Activated T-cell treated with anti-CD3 and anti-CD28 coated beads, Interleukin-2, amount 50 U/mL, for 48 hours (primary cell): Measurements from ENCODE around the gene BTBD9.

ENCODE experiments used
- DNase-seq, 2 experiments: peaks; one replicate each; pipeline ENCODE4 v3.0.0-alpha.2; 2020

BTBD9 gene

DNA sequence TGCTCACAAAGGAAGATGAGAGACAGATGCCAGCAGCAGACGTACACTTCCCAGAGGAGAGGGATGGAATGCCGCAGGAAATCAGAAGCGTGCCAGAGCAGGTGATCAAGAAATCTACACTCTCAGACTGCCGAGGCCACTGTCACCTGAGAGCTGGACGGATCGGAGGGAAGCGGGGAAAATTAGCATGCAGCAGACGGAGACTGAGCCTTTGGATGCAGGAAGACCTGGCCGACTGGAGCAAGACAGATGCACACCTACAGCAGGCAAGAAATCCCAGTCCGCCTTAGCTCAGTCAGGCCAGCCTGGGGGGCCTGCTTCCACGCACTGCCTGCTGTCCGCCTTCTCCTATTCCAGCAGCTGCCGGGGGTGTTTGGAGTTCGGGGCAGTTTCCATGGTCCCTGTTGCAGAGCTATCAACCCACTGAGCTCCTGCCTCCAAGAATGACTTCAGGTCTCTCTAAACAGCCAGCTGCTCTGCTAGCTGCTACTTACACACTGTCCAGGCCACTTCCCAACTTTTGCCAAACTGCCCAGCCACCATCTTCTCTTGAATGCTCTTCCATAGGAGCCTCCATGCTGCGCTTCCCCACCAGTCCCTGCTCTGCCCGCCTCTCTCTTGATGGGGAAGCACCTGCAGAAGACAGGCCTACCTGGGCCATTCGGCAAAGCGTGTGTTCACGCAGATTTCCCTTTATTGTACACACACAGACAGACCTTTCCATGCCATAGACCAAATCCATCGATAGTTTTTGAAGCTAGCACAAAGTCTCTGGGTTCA, 451.7 kb downstream of the BTBD9 start:
- DNase-seq, result peak in 1 of 2 experiments; percentile 9

DNA sequence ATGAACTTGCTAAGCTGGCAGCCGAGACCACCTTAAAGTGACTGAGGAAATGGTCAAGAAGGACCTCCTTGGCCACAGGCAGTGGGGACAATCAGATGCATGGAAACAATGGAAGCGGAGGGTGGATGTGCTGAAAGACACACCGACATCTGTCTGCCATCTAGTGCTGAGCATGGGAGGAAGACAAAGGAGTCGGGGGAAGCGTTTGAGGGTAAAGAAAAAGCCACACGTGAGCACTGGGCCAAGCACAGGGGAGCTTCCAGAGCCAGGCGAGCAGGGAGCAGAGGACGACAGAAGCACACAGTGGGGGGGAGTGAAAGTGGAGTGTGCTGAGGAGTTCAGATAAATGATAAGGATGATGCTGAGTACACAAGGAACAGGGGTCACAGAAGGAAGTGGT, 452.4 kb downstream of the BTBD9 start:
- peak in 1 of 2 experiments; percentile 11 for DNase-seq

DNA sequence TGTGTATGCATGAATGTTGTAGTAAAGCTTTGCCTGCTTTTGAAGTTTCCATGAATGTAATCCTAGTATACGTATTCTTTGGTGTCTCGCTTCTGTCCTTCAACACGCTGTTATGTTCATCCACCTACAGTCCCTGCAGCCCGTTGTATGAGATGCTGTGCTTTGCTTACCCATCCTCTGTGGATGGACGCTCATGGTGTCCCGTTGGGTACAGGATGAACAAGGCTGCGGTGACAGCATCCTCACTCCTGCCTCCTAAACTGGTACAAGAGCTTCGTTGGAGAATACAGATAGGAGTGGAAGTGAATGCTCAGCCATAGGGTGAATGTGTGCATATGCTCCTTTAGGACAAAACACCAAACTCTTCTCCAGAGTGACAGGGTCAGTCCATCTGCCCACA, 454.0 kb downstream of the BTBD9 start:
- peak in 1 of 2 experiments; percentile 5 for DNase-seq

DNA sequence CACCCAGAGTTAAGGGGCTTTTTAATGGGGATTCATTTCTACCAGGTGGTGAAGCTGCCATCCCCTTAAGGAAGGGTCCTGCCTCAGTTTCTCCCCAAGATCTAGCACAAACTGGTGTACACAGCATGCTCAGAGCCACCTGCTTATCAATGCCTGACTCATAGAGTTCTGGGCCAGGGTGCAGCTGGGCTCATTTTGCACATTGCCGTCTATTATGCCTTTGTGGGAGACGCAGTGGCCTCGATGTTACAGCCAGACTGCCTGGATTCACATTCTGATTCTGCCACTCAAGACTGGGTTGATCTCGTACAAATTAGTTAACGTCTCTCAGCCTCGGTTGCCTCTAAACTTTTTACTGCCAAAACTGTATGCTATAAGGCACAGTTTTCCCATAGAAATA, 454.5 kb downstream of the BTBD9 start:
- DNase-seq, result no peak

DNA sequence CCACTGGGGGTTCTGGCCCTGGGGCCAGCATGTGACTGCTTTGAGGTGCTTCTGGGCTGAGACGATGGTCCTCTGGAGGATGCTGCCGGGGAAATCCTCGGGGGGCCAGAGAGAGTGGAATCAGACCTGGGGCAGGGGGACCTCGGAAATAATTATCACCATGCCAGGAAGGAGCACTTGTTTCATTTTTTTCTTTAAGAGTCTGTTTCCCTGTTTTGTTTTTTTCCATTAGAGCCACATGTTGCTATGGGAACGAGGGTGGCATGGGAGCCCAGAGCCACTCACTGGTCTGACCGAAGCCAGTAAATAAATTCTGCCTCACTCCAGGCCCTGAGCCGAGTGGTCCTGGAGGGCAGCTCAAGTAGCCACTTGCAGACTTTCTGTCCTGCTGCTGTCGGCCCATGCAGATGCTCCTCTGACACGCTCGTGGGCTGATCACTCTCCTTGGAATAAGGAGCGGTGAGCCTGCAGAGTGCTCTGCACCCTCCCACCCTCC, 455.1 kb downstream of the BTBD9 start:
- DNase-seq, result no peak

DNA sequence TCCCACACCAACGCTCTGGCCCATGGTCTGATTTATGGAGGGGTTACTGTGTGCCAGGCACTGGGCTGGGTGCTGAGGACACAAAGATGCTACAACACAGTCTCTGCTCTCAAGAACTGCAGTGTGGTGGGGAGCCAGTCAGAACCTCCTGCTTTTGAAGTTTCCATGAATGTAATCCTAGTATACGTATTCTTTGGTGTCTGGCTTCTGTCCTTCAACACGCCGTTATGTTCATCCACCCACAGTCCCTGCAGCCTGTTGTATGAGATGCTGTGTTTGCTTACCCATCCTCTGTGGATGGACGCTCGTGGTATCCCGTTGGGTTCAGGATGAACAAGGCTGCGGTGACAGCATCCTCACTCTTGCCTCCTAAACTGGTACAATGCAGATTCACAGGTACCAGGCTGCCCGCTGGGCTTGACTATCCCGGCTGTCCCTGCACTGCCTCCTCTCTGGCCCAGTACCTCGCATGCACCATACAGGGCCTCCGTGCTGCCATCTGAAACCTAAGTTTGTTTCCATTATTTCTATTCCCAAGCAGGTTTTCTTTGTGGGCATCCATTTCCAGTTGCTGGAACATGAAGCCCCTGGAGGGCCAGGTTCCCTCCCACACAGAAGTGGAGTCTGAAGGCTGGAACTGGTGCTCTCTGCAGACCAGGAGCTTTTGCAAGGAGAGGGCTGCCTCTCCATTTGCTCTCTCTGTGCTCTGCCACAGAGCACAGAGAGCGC, 455.7 kb downstream of the BTBD9 start:
- no peak for DNase-seq

DNA sequence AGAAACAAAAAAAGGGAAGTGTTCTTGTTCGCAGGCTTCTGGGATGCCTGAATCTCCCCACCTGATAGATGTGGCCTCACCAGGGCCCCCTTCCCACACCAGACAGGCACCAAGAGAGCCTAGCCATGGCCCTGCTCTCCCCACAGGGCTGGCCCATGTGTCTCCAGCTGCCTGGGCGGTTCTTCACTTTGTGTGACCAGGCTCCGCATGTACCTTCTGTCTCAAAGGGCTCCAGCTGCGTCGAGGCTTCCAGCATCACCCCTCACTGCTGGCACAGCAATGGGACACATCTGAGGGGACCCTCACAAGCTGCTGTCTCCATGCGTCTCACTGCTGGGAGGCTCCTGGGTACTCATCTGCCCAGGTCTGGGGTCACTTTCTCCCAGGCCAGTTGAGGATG, 457.3 kb downstream of the BTBD9 start:
- peak in 1 of 2 experiments; percentile 12 for DNase-seq

DNA sequence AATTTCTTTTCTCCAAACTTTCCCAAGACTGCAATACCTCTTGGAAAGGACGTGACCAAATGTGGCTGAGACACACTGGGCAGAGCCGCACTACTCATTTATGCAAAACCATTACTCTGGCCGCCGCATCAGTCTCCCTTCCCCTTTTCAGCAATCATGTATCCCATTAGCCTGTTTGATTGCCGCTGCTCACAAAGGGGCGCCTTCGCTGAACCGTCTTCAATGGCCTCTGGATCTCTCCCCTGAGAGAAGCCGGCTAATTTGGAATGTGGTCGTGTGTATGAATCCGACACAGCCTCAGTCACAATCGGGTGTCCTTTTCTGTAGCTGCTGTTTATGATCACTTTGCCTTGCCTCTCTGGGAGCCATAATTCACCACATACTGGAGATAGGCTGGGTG, 459.1 kb downstream of the BTBD9 start:
- peak in 1 of 2 experiments; percentile 10 for DNase-seq

DNA sequence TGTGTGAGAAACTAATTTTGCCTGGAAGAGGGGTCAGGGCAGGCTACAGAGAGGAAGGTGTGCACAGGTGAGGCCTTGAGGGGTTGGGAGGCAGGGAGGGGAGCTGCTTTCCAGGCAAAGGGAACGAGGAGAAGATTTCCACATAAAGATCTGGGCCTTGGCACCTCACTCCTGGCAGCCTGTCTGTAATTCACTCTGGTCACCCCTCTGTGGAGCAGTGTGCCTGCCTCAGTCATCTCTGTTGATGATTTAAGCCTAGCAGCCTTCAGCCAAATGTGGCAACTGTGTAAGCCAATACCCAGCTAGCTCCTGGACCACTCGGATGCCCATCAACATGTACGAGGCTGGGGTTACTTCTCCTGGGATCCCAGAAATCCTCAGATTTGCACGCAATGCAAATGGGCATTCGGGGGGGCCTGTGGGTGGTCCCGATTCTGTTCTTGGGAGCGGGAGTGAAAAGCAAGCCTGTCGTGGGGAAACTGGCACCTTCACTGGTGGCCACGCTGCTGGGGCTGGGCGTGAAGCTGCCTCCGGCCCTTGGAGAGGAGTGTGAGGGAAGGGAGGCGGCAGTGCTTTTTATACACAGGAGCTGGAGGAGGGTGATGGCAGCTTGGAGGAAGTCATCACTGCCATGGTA, 459.8 kb downstream of the BTBD9 start:
- DNase-seq, result peak in 1 of 2 experiments; percentile 4

DNA sequence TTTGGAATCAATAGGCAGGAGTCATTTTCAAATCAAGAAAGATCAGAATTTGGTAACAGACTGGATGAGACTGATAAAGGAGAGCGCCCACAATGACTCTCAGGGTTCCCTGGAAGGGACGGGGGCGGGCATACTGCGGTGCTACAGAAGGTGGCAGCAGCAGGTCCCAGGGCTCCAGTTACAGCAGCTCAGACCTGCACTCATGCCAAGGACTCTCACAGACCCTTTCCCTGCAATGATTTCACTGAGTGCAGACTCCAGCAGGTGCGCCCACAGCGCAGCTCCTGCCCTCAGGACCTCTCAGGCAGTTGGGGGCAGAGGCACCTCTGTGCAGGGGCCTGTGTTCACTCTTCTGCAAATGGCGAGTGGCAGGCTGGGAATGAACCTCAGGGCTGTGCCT, 460.4 kb downstream of the BTBD9 start:
- DNase-seq, result no peak

DNA sequence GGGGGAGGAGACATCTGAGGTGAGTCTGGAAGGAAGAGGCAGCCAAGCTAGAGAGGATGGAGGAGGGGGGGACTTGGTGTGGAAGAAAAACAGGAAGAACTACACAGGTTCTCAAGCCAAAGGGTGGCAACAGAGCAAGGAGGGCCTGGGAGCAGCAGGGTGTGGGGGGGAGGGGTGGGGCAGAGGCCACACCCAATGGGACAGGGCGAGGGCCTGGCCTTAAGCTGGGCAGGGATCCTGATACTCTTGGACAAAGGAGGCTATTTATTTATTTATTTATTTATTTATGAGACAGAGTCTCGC, 461.2 kb downstream of the BTBD9 start:
- no peak for DNase-seq

DNA sequence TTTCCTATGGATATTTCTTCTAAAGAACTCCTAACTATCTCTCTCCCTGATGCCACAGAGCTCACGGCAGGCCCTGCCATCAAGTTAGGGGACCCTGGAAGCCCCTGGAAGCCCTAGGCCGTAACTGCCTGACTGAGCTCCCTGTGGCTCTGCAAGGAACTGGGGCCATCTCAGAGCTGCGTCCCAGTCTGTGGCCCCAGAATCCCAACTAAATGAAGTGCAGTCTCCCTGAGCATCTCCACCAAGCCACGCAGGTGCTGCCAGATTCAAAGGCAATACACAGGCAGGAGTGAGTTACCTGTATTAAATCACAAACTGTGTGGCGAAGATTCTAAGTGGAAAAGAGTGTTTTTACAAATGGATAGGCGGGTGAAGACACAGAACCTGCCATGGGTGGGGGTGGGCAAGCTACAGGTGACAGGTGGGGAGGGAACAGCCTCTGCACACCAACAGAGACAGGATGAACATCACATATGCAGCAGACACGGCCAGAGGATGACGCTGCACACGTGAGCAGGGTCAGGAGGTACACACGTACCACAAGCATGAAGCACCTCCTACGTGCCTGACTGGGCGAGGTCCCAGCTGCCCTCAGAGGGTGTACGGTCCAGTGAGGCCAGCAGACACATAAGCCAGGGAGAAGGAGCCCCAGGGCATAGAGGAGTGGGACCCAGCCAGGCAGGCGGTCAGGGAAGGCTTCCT, 461.7 kb downstream of the BTBD9 start:
- no peak for DNase-seq

DNA sequence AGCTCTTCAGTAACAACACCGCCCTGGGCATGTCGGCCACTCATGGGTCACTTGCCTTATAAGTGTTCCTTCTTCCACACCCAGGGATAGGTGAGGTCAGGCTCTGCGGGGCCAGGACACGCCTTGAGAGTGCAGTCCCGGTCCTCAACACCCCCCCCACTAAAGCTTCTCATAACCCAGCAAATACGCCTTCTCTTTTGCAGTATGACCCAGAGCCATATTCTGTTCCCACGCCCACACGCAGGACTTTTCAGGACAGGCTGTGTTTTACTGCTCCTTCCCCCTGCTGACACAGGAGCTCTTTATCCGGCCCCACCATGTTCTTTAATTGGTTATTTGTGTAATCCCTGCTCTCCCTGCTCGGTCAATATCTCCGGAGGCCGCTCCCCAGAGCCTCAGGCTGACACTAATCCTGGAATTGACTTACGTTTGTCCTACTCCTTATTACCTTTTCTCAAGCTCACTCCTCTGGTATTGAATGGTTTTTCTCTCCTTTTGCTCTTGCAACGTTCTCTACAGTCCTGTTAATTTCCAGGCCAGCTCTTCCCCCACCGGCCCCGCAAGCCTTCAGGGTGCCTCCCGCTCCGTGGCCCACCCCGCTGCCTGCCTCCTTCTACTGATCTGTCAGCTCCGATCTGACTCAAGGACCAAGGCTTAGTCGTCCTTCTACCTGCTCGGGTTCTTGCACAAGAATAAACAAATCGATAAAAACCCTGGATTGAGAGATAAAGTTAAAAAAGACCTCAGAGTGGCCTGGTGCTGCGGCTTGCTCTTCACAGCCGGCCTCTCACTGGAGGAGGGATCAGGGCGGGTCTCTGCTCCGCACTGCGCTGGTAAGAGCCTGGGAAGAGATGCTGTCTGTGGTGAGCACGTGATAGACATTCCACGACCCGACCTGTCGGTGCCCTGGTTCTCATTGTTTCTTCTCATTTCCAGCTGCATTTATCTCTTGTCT, 462.7 kb downstream of the BTBD9 start:
- no peak for DNase-seq

DNA sequence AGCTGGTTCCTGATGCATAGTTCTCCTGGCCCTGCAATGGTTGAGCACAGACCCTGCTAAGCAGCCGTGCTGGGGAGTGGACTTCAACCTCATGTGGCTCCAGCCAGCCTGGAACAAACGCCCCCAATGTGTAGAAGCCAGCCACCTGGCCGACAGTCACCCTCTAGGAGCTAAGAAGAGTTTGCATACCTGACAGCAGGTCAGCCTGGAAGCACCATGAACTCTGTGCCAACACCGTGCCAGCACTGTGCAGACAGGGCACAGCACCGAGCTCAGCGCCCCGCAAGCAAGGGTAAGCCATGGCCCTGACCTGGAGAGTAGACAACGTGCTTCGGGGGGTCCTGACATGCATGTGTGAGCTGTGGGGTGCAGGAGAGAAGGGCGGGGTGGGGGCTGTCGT, 463.9 kb downstream of the BTBD9 start:
- no peak for DNase-seq

DNA sequence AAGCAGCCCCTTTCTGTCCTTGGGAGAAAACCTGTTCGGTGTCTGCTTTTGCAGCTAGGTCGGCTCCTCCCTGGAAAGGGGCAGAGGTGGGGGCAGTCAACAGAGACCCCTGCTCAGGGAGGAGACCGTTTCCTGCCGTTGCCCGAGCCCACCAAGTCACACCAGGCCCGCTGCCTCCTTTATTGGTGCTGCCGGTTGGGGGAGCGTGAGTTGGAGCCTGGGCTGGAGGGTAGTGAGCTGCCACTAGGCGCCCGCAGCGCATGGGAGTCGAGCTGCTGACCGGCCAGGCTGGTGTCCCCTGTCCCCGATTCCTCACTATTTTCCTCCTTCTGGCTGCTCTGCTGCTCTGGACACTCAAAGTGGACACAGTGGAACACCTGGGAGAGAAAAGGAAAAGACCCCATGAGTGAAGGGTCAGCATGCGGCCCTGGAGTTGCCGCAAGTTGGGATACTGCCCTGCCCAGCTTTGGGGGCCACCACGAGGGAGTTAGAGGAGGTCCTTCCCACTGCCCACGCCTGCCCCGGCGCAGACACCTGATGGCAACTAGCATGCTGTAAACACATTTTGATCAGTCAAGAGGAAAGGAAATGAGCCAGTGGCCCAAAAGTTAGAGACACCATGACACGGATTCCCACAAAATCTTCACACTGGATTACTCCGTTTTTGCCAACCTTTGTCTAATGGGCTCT, 464.8 kb downstream of the BTBD9 start:
- DNase-seq, result no peak

DNA sequence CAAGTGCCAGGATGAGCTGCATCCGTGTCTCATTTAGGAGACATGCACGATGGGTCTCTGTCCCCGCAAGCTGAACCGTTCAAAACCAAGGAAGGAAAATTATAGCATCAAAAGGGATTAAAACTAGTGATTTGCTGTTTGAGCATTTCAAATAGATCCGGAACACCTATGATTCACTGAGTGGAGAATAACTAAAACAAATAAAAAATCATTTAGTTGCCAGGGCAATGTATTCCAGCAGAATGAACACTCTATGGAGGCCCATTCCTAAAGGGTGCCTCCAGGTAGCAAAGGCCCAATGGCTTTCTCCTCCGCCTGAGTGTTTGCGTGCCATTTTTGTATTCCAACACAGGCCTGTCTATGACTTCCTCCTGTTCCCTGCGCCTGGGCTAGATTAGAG, 465.4 kb downstream of the BTBD9 start:
- DNase-seq, result no peak

DNA sequence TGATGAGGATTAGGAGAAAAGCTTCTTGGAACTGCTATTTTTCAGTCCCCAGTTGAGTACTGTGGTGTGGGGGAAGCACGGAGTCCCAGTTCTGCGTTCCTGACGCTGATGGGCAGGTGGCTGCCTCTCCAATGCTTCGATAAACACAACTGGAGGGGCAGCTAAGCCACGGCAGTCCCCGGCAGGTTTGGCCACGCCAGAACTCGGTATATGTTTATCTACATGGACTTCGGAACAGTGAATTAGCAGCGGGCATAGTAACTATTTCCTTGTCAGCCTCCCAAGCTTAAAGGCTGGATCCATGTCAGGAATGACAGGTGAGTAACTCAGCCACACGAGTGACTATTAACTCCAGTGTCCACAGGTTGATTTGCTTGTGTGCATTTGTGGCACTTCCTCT, 465.8 kb downstream of the BTBD9 start:
- no peak for DNase-seq

DNA sequence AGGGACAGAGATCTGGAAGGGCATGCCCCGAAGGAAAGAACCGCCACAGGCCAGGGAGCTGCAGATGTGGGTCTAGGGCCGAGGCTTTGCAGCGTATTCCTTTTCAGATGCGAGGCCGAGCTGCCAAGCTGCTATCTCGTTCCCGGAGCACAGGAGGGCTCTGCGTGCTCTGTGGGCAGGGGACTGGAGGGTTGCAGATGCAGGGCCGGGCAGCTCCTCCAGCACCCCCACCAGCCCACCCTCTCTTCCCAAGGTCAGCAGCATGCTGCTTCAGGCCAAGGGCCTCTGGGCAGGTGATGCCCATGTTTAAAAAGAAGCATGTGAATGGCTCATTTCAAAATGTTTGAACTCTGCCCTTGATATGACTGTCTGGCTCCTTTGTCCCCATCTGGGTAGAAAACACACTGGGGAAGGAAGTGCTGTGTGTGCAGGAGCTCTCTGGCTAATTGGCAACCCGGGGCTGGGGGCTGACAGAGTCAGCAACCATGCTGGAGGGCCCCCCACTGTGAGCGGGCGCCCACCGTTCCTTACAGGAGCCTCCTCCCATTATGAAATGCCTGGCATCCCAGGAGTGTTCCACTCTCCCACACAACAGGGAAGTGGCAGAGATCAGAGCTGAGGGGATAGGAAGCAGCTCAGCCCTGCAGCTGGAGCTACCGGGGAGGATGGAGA, 466.9 kb downstream of the BTBD9 start:
- DNase-seq, result no peak

DNA sequence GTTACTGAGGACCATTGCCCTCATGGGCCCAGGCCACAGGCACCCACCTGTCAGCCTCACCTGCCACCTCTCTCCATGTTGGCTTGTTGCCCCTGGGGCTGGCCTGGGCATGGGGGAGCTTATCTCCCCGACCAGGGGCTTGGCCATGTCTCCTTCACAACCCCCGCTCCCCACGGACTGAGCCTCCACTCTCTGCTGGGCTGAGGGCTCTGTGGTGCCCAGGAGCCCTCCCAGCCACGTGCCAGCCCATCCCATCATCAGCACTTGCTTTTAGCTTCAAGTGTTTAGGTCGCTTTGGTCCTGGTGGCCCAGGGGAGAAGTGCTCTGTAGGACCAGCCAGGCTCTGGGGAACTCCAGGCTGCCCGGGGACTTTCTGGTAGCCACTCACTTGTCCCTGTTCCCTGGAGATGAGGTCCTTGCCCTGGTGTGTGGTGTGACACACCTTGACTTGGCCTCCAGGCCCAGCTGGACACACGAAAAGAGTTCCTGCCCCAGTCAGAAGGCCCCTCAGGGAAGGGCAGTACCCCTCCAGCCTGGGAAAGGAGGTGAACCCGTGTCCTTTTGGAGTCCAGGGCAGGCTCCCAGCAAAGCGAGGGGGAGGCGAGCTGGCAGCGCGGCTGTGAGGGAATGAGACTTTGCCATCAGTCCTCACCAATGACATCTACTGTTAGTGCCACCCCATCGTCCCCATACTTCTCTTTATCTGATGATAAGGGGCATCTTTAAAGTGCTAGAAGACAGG, 467.6 kb downstream of the BTBD9 start:
- no peak for DNase-seq
